ENCODE results near the gene CSPG5. TPM values are rescaled to one million over a fixed set of nuclear protein-coding genes. Genes with fewer than 3 reads are reported as not detected.

Gene CSPG5
- total and polyA plus RNA-seq, 4 donors = 7.7 to 24.9 (median 10.8) TPM

DNA sequence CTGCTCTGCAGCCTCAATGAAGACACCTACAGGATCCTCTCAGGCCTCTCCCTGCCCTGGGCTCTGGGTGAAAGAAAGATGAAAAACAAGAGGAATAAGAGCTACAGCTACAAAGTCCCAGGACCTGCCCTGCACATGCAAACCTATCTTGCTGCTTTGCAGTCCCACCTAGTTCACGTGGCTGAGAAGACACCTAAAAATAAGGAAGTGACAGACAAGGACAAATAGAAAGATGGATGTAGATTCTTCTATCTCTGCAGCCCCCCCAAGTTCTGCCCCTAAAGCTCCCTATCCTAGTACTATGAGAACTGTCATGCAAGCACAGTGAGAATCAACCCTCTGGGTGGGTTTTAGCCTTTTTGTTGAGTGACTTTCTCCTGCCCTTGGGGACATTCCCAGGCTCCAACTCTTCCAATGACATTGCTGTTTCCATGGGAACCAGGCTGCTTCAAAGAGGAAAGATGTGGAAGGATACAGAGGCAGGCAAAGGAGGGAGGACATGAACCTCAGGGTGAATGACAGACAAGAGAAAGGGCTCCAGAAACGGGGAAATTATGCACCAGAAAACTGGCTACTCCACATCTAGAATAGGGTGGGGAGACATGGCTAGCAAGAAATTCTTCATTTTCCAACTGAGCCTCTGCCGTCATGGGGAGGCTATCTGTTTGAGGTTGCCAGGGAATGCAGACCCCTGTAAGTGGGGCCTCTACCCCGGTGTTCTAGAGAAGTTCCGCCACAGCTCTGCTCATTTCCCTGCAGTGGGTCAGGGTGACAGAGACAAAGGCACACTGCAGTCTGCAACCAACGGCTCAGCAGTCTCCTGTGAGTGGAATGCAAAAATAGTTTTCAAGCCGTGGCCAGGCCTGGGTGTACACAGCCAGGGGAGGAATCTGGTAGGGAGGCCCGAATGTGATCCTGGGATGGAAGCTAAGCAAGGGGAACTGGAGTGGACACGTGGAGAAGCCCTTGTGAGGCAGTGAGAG lies 5.2 kb downstream of the CSPG5 start:
- DNase-seq (no peak), ATAC-seq (ENCODE audit: insufficient read depth, low FRiP score) (no peak)
- H3K27me3 ChIP-seq (ENCODE audit: control insufficient read depth in 3 of 3, insufficient read depth in 3 of 3, low read length in 2 of 3) = peaks cover 0 to 11% (median 6%) of the 10 kb centered on the region in 3 donors
- no peak overlapping the region for H3K9ac ChIP-seq (ENCODE audit: insufficient read depth in 1 of 2, low read length in 2 of 2)
- 71 to 79% methylated on average over 9 of the region's 9 CpGs for WGBS, 2 donors
- no peak overlapping the region for H3K4me3 ChIP-seq
- H3K4me1 ChIP-seq (ENCODE audit: control insufficient read depth in 5 of 5, insufficient read depth in 5 of 5, low read length in 5 of 5) = peaks cover 0 to 7% (median 0%) of the 10 kb centered on the region in 5 donors
- no peak overlapping the region for H3K27ac ChIP-seq (ENCODE audit: low read depth in 1 of 2, low read length in 1 of 2)
- H3K36me3 ChIP-seq (ENCODE audit: control insufficient read depth in 4 of 4, insufficient read depth in 4 of 4, low read length in 4 of 4) = no peaks in the 10 kb centered on the region
- TF ChIP-seq CTCF (IDR thresholded peaks at IDR 0.05; ENCODE audit: control extremely low read depth, extremely low read depth) = no peak
- H3K9me3 ChIP-seq (ENCODE audit: control insufficient read depth in 4 of 4, insufficient read depth in 3 of 4, low read length in 3 of 4) = peaks cover 0 to 2% (median 0%) of the 10 kb centered on the region in 4 donors

DNA sequence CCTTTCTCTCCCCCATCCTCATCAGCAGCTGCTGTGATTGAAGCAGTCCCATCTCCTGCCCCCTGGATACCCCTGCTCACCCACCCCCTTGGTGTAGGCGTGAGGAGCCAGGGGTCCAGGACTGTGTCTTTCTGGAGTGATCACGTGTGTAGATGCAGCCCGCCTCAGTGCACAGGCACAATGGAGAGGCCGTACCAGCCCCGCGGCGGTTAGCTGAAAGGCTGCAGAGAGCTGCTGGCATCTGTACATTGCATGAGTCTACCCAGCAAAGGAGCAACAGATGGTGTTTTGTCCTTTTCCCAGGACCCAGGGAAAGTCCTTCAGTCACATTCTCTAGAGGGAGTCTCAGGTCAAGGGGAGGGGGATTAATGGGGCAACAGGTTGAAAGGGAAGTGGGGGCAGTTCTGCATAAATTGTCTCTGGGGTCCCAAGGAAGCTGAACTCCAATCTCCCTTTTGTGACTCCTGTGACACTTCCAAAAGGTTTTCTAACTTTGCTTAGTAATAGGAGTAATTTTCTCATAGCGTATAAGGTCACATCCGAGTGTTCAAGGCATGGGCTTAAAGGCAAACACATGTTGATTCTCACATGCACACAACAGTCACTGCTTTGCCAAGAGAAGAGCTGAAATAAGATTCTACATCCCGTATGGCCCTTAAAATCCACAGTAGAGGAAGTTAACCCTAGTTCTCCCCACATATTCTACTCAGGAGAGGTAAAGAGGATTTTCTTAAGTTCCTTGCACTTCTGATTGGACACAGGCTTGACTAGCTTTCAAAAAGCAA lies 7.1 kb downstream of the CSPG5 start:
- DNase-seq = peak in 1 of 3 donors; percentile 20
- no peaks in the 10 kb centered on the region for H3K4me1 ChIP-seq (ENCODE audit: control insufficient read depth in 5 of 5, insufficient read depth in 5 of 5, low read length in 5 of 5)
- 80 to 82% methylated on average over 10 of the region's 10 CpGs for WGBS, 2 donors
- no peak overlapping the region for H3K27ac ChIP-seq (ENCODE audit: low read depth in 1 of 2, low read length in 1 of 2)
- H3K36me3 ChIP-seq (ENCODE audit: control insufficient read depth in 4 of 4, insufficient read depth in 4 of 4, low read length in 4 of 4) = no peaks in the 10 kb centered on the region
- H3K9me3 ChIP-seq (ENCODE audit: control insufficient read depth in 4 of 4, insufficient read depth in 3 of 4, low read length in 3 of 4) = no peaks in the 10 kb centered on the region
- H3K27me3 ChIP-seq (ENCODE audit: control insufficient read depth in 3 of 3, insufficient read depth in 3 of 3, low read length in 2 of 3) = peaks cover 0 to under 1% (median 0%) of the 10 kb centered on the region in 3 donors
- no peak for TF ChIP-seq CTCF (IDR thresholded peaks at IDR 0.05; ENCODE audit: control extremely low read depth, extremely low read depth)
- no peak for ATAC-seq (ENCODE audit: insufficient read depth, low FRiP score)
- no peak overlapping the region for H3K4me3 ChIP-seq
- no peak overlapping the region for H3K9ac ChIP-seq (ENCODE audit: insufficient read depth in 1 of 2, low read length in 2 of 2)

DNA sequence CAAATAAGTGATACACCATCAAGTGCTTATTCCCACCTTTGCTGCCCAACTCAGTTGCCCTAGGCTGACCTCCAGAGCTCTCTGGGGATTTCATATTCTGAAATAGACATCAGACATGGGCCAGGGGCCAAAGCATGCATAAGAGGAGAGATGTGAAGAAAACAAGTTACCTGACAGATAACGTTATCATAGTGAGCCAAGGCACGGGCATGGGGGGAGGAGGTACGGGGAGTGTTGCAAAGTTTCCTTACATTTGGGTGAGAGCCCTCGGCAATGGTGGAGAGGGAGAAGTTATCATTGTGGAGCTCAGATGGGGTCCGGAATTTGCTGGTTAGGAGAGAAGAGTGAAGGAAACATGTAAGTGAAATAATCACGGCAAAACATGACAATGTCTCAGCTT lies 9.8 kb downstream of the CSPG5 start:
- no peaks in the 10 kb centered on the region for H3K27me3 ChIP-seq (ENCODE audit: control insufficient read depth in 3 of 3, insufficient read depth in 3 of 3, low read length in 2 of 3)
- no peak for TF ChIP-seq CTCF (IDR thresholded peaks at IDR 0.05; ENCODE audit: control extremely low read depth, extremely low read depth)
- H3K4me1 ChIP-seq (ENCODE audit: control insufficient read depth in 5 of 5, insufficient read depth in 5 of 5, low read length in 5 of 5) = no peaks in the 10 kb centered on the region
- WGBS, 2 donors = 89 to 91% methylated on average over 6 of the region's 6 CpGs
- H3K9ac ChIP-seq (ENCODE audit: insufficient read depth in 1 of 2, low read length in 2 of 2) = no peak overlapping the region
- H3K4me3 ChIP-seq = no peak overlapping the region
- DNase-seq = no peak
- no peak for ATAC-seq (ENCODE audit: insufficient read depth, low FRiP score)
- H3K36me3 ChIP-seq (ENCODE audit: control insufficient read depth in 4 of 4, insufficient read depth in 4 of 4, low read length in 4 of 4) = no peaks in the 10 kb centered on the region
- H3K27ac ChIP-seq (ENCODE audit: low read depth in 1 of 2, low read length in 1 of 2) = no peak overlapping the region
- H3K9me3 ChIP-seq (ENCODE audit: control insufficient read depth in 4 of 4, insufficient read depth in 3 of 4, low read length in 3 of 4) = no peaks in the 10 kb centered on the region
